Effector CD4-positive, alpha-beta T cell (primary cell): ENCODE measurements around the gene SLIT3.
A peak's percentile ranks its signal among the peaks of the same experiment; 100 is the strongest.

Experiments
- DNase-seq: peaks from one replicate; pipeline ENCODE4 v3.0.0-alpha.2; 2020

SLIT3 gene

DNA sequence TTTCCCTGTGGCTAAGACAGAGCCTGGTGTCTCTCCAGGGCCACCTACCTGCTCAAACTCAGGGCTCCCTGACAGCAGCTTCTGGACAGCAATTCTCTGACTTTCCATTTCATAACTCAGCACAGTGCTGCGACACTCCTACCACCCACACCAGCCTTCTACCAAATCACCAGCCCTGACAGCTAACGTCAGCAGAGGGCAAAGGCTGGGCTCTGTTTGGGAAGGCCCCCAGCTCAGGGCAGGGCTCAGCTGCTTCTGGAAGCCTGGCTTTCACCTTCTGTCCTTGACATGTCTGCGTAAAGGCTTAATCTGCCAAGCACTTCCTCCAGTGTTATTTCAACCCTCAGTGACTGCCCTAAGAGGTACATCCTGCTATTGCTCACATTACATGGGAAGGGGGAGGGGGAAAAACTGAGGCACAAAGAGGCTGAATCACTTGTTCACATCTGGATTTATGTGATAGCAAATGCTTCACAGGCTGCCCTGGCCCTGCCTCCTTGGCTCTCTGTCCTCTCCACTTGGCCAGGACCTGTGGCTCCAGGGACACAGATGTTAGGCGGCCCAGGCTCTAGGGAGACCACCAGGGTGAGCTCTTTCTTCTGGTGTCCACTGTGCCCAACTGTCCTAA, 619.3 kb downstream of the SLIT3 start:
- DNase-seq, result no peak

DNA sequence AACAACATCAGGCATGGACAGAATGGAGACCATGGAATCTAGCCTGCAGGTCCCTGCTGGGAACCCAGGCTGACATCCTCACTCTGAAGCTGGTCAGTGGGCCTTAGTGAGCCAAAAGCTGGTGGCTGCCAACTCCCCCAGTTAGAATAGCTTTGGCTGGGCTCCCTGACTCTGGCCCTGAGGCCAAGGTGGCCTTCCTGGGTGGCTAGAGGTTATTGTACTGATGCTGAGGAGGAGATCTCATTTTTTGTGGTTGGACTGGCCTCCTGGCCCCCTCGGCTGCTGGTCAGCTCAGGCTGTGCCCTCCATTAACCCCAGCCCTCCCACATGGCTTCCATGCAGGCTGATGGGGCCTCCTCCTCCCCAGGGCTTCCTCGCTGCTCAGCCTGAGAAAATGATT, 620.5 kb downstream of the SLIT3 start:
- no peak for DNase-seq

GRCh38 chr5:168679515-168679920, 621.4 kb downstream of the SLIT3 start:
- peak; percentile 34 for DNase-seq

DNA sequence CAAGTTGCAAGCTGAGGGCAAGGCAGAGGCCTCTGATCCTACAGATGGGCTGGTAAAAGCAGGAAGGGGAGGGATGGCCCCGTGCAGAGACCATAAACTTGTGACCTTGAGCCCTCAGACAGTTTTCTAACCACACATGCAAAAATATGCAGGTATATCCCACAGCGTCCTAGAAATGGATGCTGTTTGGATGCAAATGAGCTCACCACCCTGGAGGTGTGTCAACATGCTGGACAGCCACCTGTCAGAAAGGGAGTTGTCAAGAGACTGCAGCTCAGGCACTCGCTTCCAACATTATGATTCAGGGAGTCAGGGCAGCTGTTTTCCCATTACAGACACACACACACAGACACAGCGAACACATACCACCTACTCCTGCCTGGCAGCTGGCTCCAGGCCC, 624.4 kb downstream of the SLIT3 start:
- DNase-seq, result no peak

DNA sequence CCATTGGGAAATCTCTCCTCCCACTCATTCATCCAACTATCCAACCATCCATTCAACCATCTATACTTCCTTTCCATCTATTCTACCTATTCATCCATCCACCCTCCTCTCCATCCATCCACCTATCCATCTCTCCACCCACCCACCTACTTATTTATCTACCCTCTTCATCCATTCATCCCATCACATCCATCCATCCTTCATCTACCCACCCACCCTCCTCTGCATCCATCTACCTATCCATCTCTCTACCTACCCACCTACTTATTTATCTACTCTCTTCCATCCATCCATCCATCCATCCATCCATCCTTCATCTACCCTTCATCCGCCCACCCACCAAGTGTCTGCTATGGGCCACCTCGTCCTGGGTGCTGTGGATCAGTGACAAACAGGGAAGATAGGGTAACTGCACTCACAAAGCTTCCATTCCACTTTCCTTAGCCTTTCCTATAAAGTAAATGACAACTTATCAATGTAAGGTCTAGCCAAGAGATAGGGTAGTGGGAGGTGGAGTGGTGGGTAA, 625.0 kb downstream of the SLIT3 start:
- DNase-seq, result no peak

DNA sequence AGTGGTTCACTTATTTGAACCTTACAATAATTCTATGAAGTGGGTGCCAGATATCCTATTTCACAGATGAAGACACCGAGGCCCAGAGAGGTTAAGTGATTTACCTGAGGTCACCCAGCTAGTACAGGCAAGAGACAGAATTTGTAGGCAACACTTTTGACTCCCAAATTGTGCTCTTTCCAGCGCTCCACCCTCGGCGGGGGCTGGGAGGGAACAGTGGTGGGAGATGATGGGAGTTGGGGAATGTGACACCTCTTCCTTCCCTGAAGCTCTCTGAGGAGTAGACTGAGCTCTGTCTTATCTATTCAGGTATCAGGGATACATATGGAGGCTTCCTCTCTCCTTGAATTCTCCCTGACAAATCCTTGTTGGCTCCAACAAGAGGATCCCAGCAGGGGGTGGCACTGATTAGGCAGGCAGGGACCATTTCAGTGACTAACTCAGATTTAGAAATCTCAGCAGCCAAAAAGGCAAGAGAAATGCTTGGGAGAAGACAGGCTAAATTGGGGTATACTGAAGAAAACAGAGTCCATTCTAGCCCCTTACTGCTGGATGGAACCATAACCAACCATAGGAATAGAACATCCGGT, 626.0 kb downstream of the SLIT3 start:
- no peak for DNase-seq

DNA sequence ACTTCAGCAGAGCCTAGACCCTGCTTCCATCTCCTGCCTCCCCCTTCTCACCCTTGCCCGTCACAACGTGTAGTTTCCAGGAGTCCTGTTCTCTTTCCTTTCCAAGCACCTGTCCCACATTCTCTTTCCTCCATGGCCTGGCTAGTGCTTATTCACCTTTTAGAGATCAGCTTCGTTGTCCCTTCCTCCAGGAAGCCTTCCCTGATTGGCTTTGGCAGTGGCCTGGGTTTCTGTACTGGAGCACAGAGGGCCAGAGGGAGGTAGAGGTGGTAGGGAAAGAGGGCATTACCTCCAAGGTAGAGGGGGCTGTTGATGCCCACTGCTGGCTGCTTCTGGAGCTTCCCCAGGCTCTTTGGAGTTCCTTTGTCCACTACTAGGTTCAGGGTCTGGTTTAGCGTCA, 628.1 kb downstream of the SLIT3 start:
- no peak for DNase-seq

DNA sequence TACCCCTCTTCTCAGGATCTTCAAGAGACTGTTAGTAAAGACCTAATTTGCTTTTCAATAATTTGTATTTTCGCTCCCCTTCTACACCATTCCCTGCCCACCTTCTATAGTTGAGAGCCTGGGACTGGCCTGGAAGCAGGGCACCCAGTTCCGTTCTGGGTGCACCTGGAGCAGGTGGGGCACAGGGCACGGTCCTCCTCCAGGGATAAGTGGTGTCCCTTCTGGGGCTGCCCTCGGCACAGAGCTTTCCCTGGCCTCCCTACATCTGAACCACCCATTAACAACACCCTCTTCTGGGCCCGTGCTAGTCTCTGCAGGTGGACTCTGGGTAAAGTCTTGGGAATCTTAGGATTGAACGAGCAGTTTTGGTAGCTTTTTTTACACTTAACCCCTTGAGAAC, 628.9 kb downstream of the SLIT3 start:
- DNase-seq, result no peak

DNA sequence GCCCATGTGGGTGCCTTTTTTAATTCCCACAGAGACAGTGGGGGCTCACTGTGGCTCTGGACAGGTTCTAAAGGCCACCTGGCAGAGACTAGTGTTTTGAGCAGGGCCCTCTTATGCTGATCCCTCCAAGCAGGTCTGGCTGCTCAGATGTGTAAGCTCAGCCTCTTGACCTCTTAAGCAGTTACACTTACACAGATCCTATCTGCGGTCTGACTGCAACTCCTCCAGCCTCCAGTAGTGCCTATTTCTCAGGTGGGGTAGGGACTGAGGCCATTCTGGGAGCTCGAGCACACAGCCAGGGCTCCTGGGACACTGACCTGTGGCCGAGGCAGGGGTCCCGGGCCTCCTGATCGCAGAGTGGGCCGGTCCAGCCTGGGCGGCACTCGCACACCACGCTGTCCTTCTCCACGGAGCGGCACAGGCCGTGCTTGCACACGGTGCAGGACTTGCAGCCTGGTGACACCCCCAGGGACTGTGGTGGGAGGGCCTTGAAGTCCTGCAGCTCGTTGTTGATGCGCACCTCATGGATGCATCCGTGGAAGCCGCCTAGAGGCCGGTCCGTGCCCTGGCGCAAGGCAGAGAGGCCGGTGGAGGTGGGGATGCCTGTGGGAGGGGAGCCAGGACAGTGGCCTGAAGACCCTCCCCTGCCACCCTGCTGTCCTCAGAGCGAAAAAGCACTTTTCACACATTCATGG, 629.9 kb downstream of the SLIT3 start:
- DNase-seq, result no peak

DNA sequence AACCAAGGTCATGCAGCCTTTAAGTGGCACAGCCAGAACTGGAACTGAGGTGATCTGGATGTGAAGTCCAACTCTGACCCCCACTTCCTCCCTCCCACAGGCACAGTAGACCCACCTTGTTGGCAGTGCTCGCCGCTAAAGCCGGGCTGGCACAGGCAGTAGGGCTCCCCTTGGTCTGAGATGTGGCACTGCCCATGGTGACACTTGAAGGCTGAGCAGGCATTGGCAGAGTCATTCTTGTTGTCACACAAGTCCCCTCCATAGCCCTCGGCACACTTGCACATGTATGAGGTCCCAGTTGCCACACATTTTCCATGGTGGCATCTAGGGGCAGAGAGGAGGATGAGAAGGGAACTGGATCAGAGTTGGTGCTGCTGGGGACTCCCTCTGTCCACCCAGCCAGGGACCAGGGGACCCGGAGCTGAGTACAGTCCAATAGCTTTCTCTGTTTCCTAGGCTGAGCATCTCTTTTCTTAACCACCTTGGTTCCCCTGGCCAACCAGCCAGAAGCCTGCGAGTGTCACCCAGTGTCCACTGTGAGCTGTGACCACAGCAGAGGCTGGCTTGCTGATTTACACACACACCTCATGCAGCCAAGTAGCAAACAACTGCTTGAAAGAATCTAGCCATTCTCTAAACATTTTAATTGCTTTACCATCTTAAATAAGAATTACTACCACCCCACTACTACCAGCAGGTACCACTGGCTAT, 631.1 kb downstream of the SLIT3 start:
- DNase-seq, result no peak

DNA sequence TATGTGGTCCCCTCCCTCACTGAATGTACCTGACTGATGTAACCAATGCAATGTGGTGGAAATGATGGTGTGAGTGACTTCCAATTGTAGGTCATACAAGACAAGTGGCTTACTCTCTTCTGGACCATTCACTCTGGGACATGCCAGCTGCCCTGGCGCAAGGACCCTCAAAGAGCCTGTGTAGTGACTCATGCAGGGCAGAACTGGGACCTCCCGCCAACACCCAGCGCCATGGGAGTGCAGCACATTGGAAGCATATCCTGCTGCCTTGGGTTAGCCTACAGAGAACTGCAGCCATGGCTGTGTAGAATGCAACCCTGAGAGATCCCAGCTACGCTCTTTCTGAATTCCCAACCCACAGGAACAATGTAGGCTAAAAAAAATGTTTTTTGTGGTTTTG, 631.8 kb downstream of the SLIT3 start:
- no peak for DNase-seq

DNA sequence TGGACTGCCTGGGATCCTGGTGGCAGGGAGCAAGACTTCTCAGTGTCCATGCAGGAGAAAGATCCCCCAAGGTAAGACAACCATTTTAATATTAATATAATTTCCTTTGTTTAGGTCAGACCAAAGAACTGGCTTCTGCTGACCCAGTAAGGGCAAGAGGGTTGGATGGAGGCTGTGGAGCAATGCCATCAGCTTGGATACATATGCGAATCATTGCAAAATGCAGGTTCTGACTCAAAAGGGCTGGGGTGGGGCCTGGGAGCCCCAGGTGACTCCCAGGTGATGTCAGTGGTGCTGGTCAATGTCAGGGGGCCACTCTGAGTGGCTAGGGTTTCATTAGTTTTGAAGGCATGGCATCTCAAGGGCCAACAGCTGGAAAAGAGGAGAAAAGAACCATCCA, 632.9 kb downstream of the SLIT3 start:
- DNase-seq, result no peak

GRCh38 chr5:168667301-168667840, 633.6 kb downstream of the SLIT3 start:
- DNase-seq, result no peak

- no peak for DNase-seq
Observed at GRCh38 chr5:168666356-168666755, 634.6 kb downstream of the SLIT3 start.

GRCh38 chr5:168663276-168664004, 637.5 kb downstream of the SLIT3 start:
- DNase-seq, result no peak

DNA sequence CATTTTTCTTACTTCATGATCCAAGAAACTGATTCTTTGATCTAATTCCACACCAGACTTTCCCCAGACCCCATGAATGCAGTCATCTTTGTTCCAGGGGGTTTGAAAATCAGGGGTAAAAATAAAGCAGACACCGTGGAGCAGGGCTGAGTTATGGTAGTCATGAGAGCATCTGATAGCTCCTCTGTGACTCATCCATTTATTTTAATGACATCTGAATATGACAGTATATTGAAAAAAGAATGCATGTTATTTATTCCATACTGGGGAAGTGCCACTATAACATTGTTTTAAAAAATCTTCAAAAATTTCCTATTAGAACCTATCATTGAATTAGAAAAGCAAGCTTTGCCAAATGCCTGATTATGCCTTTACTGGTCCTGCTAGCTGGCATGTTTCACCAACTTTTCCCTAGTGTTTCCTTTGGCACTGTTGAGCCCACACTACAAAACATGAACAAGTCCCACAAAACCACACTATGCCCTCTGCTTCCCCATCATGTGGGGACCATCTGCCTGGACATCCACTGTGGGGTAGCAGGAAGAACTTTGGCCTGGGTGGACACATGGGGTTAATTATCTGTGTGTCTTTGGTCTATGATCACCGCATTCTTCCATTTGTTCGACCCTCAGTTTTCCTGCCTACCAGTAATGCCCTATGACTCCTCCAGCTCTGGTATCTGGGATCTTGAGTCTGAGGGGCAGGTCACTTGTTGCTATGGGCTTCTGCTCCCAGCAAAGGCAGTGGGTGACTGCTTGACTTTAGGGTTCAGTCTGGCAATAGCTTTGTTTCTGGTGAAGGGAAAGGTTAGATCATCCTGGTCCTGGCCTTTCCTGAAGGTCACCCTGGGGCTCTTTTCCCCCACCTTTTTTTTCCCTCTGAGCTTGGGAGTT, 639.1 kb downstream of the SLIT3 start:
- no peak for DNase-seq

- no peak for DNase-seq
Observed at GRCh38 chr5:168660691-168661090, 640.2 kb downstream of the SLIT3 start.

DNA sequence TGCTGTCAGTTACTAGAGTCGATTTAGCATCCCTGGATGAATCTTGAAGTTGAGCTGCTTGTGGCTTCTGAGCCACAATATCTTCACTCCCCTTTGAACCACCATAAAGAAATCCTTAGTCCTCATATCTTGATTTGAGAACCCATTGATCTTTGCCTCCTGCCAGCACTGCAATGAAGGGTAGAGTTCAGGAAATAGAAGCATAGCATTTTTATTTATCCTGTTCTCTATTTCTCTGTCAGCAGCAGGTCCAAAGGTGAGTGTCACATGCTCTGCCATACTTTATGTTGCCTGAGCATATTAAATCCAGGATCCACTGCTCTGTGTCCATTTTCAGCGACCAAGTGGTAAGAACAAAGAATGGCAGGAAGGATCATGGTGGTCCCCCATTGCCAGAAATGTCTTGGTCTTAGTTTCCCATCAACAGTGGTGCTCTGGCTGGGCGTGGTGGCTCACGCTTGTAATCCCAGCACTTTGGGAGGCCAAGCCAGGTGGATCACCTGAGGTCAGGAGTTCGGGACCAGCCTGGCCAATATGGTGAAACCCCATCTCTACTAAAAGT, 641.6 kb downstream of the SLIT3 start:
- no peak for DNase-seq

- no peak for DNase-seq
Observed at GRCh38 chr5:168658394-168658793, 642.5 kb downstream of the SLIT3 start.

DNA sequence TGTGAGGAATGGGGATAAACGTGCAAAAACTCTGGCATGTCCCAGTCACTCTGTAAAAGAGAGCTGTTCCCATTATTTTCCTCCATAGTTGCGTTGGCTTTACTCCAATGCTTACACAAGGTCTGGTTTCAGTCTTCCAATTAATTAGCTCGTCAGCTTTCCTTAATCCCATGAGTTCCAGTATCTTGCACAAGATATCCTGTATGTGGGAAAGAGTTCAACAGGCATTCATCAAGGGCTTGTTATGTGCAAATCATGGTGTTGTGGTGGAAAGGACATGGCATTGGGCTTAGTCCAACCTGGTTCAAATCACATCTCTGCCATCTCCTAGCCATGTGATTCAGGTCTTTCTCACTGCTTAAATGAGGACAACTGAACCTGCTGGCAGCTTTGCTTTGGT, 644.3 kb downstream of the SLIT3 start:
- DNase-seq, result no peak

DNA sequence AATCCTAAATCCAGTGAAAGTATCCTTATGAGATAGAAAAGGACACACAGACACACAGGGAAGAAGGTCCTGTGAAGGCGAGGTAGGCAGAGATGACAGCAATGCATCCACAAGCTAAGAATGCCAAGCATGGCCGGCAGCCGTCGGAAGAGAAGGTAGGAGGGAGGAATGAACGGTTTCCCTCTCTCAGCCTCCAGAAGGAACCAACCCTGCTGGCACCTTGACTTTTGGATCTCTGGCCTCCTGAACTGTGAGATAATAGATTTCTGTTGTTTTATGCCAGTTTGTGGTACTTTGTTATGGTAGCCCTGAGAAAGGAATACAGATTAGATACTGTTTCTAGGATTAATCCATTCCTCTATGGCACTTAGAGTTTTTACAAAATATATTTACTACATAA, 645.6 kb downstream of the SLIT3 start:
- no peak for DNase-seq
